DND-41 (cell line): ENCODE measurements around the gene ATXN7L2.

Experiments used
- ATAC-seq: fragments of 200-7000 bp; cut with Tn5 transposase; 3 replicates; pipeline ENCODE4 v1.9.1; 2021; ENCODE audit warnings: low read depth; ENCODE audit not compliant: insufficient read depth
- DNase-seq: peaks from one replicate; pipeline ENCODE4 v3.0.0-alpha.2; 2020
- H2AFZ ChIP-seq: 2 replicates; pipeline ENCODE4 v1.6.0; 2012; ENCODE audit warnings: low read depth, low read length
- H3K27ac ChIP-seq: 2 replicates; pipeline ENCODE4 v1.5.1; 2012; ENCODE audit warnings: low read length, inconsistent platforms
- H3K27me3 ChIP-seq: fragments of 200-600 bp; sonication (generic); 2 replicates; pipeline ENCODE4 v1.6.0; 2012; ENCODE audit warnings: low read length, mild to moderate bottlenecking, inconsistent platforms; ENCODE audit not compliant: insufficient read depth, poor library complexity
- H3K36me3 ChIP-seq: 2 replicates; pipeline ENCODE4 v1.5.1; 2012; ENCODE audit warnings: low read length, inconsistent platforms; ENCODE audit not compliant: insufficient read depth
- H3K4me1 ChIP-seq: 2 replicates; pipeline ENCODE4 v1.5.1; 2012; ENCODE audit warnings: mild to moderate bottlenecking, low read length; ENCODE audit not compliant: insufficient read depth
- H3K4me2 ChIP-seq: 2 replicates; pipeline ENCODE4 v1.6.0; 2012; ENCODE audit warnings: mild to moderate bottlenecking, moderate library complexity, low read length, inconsistent platforms; ENCODE audit not compliant: insufficient read depth
- H3K4me3 ChIP-seq, 2 experiments: fragments of 200-600 bp in 1 of 2; shearing (Covaris generic) in 1 of 2; 2 replicates each; pipeline ENCODE4 v1.5.1; 2012 to 2016; ENCODE audit warnings: inconsistent platforms in 2 of 2, low read length in 2 of 2, mild to moderate bottlenecking in 2 of 2, low read depth in 1 of 2, moderate library complexity in 1 of 2
- H3K79me2 ChIP-seq: 2 replicates; pipeline ENCODE4 v1.6.0; 2012; ENCODE audit warnings: low read length, inconsistent platforms; ENCODE audit not compliant: insufficient read depth
- H3K9ac ChIP-seq: 2 replicates; pipeline ENCODE4 v1.6.0; 2012; ENCODE audit warnings: low read depth, mild to moderate bottlenecking, inconsistent platforms, low read length, moderate library complexity
- H3K9me3 ChIP-seq: 2 replicates; pipeline ENCODE4 v1.5.1; 2012; ENCODE audit warnings: low read length, moderate library complexity, mild to moderate bottlenecking, inconsistent platforms; ENCODE audit not compliant: insufficient read depth, severe bottlenecking
- H4K20me1 ChIP-seq: 2 replicates; pipeline ENCODE4 v1.6.0; 2012; ENCODE audit warnings: low read length; ENCODE audit not compliant: insufficient read depth
- EZH2 ChIP-seq: IDR thresholded peaks from 3 replicates; pipeline ENCODE4 v1.6.1; 2012; ENCODE audit warnings: borderline replicate concordance, low read depth, mild to moderate bottlenecking, moderate library complexity, low read length, inconsistent platforms; ENCODE audit not compliant: severe bottlenecking
- TF ChIP-seq, protein P1 (sequence below): IDR thresholded peaks from 2 replicates; pipeline ENCODE4 v1.5.1; 2012; ENCODE audit warnings: borderline replicate concordance, low read length, moderate library complexity, mild to moderate bottlenecking; ENCODE audit not compliant: poor library complexity, severe bottlenecking; ENCODE audit errors: extremely low read depth

The ATXN7L2 gene

GRCh38 chr1:109484519-109484975, 842 bp downstream of the ATXN7L2 start:
- Histone ChIP-seq H3K4me1 (peaks cover 29% of the 10 kb centered on the region), H3K9ac (peak overlapping the region; percentile 73), H3K79me2 (peaks cover 11% of the 10 kb centered on the region), H3K4me3 (peak overlapping the region; percentile 61 to 64), H3K27ac (peak overlapping the region; percentile 85), H4K20me1 (no peaks in the 10 kb centered on the region), H3K4me2 (peak overlapping the region; percentile 97), H3K36me3 (peaks cover 21% of the 10 kb centered on the region), H3K27me3 (peaks cover 4% of the 10 kb centered on the region), H3K9me3 (no peaks in the 10 kb centered on the region), H2AFZ (peak overlapping the region; percentile 75)
- DNase-seq (peak; percentile 35), ATAC-seq (no peak)
- TF ChIP-seq EZH2, result no peak
- TF ChIP-seq, protein P1, sequence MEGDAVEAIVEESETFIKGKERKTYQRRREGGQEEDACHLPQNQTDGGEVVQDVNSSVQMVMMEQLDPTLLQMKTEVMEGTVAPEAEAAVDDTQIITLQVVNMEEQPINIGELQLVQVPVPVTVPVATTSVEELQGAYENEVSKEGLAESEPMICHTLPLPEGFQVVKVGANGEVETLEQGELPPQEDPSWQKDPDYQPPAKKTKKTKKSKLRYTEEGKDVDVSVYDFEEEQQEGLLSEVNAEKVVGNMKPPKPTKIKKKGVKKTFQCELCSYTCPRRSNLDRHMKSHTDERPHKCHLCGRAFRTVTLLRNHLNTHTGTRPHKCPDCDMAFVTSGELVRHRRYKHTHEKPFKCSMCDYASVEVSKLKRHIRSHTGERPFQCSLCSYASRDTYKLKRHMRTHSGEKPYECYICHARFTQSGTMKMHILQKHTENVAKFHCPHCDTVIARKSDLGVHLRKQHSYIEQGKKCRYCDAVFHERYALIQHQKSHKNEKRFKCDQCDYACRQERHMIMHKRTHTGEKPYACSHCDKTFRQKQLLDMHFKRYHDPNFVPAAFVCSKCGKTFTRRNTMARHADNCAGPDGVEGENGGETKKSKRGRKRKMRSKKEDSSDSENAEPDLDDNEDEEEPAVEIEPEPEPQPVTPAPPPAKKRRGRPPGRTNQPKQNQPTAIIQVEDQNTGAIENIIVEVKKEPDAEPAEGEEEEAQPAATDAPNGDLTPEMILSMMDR, result no peak

DNA sequence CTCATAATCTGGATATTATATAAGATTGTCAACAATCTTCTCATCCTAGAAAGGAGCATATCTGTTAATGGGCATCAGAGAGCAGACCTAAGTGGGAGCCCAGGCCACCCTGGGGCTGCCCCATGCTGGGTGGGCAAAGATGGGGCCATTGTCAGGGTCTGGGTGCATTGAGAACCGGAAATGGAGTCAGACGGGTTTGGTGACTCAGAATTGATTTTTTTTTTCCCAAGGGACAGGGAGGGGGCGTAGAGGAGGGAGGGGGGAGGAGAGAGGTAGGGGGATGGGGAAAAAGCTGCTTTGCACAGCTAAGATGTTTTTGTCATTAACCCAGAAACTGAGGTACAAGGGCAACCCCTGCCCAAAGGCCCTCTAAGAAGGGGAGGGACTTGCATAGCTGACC, 1.3 kb downstream of the ATXN7L2 start:
- peak overlapping the region; percentile 85 for H3K27ac ChIP-seq
- peak; percentile 19 for DNase-seq
- peak overlapping the region; percentile 97 for H3K4me2 ChIP-seq
- no peak for TF ChIP-seq EZH2
- TF ChIP-seq, protein P1, result no peak
- peak overlapping the region; percentile 75 for H2AFZ ChIP-seq
- H3K4me1 ChIP-seq, result peaks cover 29% of the 10 kb centered on the region
- H3K36me3 ChIP-seq, result peaks cover 24% of the 10 kb centered on the region
- no peak for ATAC-seq
- H4K20me1 ChIP-seq, result no peaks in the 10 kb centered on the region
- H3K9ac ChIP-seq, result peak overlapping the region; percentile 73
- peaks cover 11% of the 10 kb centered on the region for H3K79me2 ChIP-seq
- H3K27me3 ChIP-seq, result no peaks in the 10 kb centered on the region
- peak overlapping the region; percentile 61 to 64 for H3K4me3 ChIP-seq
- no peaks in the 10 kb centered on the region for H3K9me3 ChIP-seq

GRCh38 chr1:109487261-109487660, 3.6 kb downstream of the ATXN7L2 start:
- TF ChIP-seq, protein P1, result no peak
- TF ChIP-seq EZH2, result no peak
- Histone ChIP-seq H2AFZ (no peak overlapping the region), H3K9ac (no peak overlapping the region), H3K27me3 (no peaks in the 10 kb centered on the region), H3K79me2 (peaks cover 11% of the 10 kb centered on the region), H3K4me2 (no peak overlapping the region), H3K4me1 (peaks cover 29% of the 10 kb centered on the region), H4K20me1 (no peaks in the 10 kb centered on the region), H3K9me3 (no peaks in the 10 kb centered on the region), H3K4me3 (no peak overlapping the region), H3K36me3 (peaks cover 43% of the 10 kb centered on the region), H3K27ac (no peak overlapping the region)
- ATAC-seq, result no peak
- no peak for DNase-seq

DNA sequence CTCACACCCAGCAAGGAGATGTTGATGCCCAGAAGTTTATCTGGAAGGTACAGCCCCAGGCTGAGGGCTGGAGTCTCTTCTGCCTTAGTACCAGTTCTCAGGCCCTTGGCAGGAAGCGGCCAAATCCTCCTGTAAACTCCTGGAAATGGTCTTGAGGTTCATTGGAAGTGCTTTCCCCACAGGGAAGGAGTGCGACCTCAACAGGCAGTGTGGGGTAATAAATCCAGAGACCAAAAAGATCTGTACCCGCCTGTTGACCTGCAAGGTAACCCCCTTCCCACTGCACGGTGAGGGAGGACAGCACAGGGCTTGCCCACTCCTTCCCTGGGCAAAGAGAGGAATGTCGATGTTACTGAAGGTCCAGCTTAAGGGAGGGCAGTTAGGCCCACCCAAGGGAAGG, 4.5 kb downstream of the ATXN7L2 start:
- Histone ChIP-seq H3K9ac (no peak overlapping the region), H2AFZ (no peak overlapping the region), H3K36me3 (peaks cover 43% of the 10 kb centered on the region), H3K27me3 (no peaks in the 10 kb centered on the region), H3K4me2 (no peak overlapping the region), H3K4me1 (peaks cover 27% of the 10 kb centered on the region), H3K27ac (no peak overlapping the region), H3K9me3 (no peaks in the 10 kb centered on the region), H3K79me2 (peaks cover 11% of the 10 kb centered on the region), H3K4me3 (no peak overlapping the region), H4K20me1 (no peaks in the 10 kb centered on the region)
- ATAC-seq, result no peak
- no peak for DNase-seq
- no peak for TF ChIP-seq EZH2
- TF ChIP-seq, protein P1, result no peak
